CD4-positive, alpha-beta T cell treated with Interferon gamma for 1 hour (primary cell): ENCODE results near the gene ASIC5.
"Not testable (repeated sequence)": the region's sequence is repeated elsewhere in the genome, so short reads cannot be mapped to it uniquely, and the experiment has no call there.

Experiments used
- DNase-seq: peaks from one replicate; pipeline ENCODE4 v3.0.0-alpha.2; 2020

Gene ASIC5

GRCh38 chr4:155799116-155799793 is 66.8 kb downstream of the ASIC5 start:
- no peak for DNase-seq

GRCh38 chr4:155797581-155797980 is 68.5 kb downstream of the ASIC5 start:
- not testable (repeated sequence) for DNase-seq

- no peak for DNase-seq
Observed at GRCh38 chr4:155795991-155796390, 70.1 kb downstream of the ASIC5 start.

- DNase-seq, result no peak
Observed at GRCh38 chr4:155794589-155795236, 71.4 kb downstream of the ASIC5 start.

- no peak for DNase-seq
Observed at GRCh38 chr4:155789982-155790381, 76.1 kb downstream of the ASIC5 start.

GRCh38 chr4:155789391-155789790 is 76.7 kb downstream of the ASIC5 start:
- DNase-seq, result no peak

- DNase-seq, result no peak
Observed at GRCh38 chr4:155787113-155787710, 78.9 kb downstream of the ASIC5 start.

GRCh38 chr4:155785828-155786227 is 80.2 kb downstream of the ASIC5 start:
- no peak for DNase-seq

GRCh38 chr4:155784637-155785036 is 81.4 kb downstream of the ASIC5 start:
- no peak for DNase-seq

GRCh38 chr4:155781249-155781831 is 84.7 kb downstream of the ASIC5 start:
- DNase-seq, result no peak

GRCh38 chr4:155780775-155781174 is 85.3 kb downstream of the ASIC5 start:
- DNase-seq, result no peak
